Inflammatory macrophage treated with lipopolysaccharide for 4 hours (primary cell): ENCODE data around the gene GARS1.

Source experiments
- DNase-seq: peaks from one replicate; pipeline ENCODE4 v3.0.0-alpha.2; 2020

GARS1 gene

GRCh38 chr7:30656006-30656957 is 61.6 kb downstream of the GARS1 start:
- no peak for DNase-seq

- no peak for DNase-seq
Observed at GRCh38 chr7:30657131-30657530, 62.5 kb downstream of the GARS1 start.

- no peak for DNase-seq
Observed at GRCh38 chr7:30658479-30659074, 63.9 kb downstream of the GARS1 start.

GRCh38 chr7:30659312-30659711 is 64.6 kb downstream of the GARS1 start:
- DNase-seq = no peak

GRCh38 chr7:30660331-30661255 is 65.9 kb downstream of the GARS1 start:
- no peak for DNase-seq

- DNase-seq = no peak
Observed at GRCh38 chr7:30661926-30662325, 67.2 kb downstream of the GARS1 start.

GRCh38 chr7:30662431-30662939 is 67.8 kb downstream of the GARS1 start:
- DNase-seq = no peak

- DNase-seq = no peak
Observed at GRCh38 chr7:30663414-30663813, 68.7 kb downstream of the GARS1 start.

- no peak for DNase-seq
Observed at GRCh38 chr7:30664184-30664885, 69.7 kb downstream of the GARS1 start.

- DNase-seq = no peak
Observed at GRCh38 chr7:30665043-30665442, 70.4 kb downstream of the GARS1 start.

- DNase-seq = no peak
Observed at GRCh38 chr7:30665449-30665848, 70.8 kb downstream of the GARS1 start.

- no peak for DNase-seq
Observed at GRCh38 chr7:30667172-30667571, 72.5 kb downstream of the GARS1 start.

- no peak for DNase-seq
Observed at GRCh38 chr7:30668102-30668501, 73.4 kb downstream of the GARS1 start.

GRCh38 chr7:30671793-30672465 is 77.3 kb downstream of the GARS1 start:
- no peak for DNase-seq

GRCh38 chr7:30674420-30674819 is 79.7 kb downstream of the GARS1 start:
- DNase-seq = no peak

- no peak for DNase-seq
Observed at GRCh38 chr7:30674876-30675275, 80.2 kb downstream of the GARS1 start.

GRCh38 chr7:30678805-30679204 is 84.1 kb downstream of the GARS1 start:
- no peak for DNase-seq

GRCh38 chr7:30679664-30680063 is 85.0 kb downstream of the GARS1 start:
- DNase-seq = no peak

GRCh38 chr7:30681331-30681797 is 86.7 kb downstream of the GARS1 start:
- DNase-seq = peak; percentile 6

- DNase-seq = no peak
Observed at GRCh38 chr7:30681815-30682211, 87.1 kb downstream of the GARS1 start.
